RWPE1 (cell line): ENCODE measurements around the gene COL5A1.

Source experiments
- CTCF ChIA-PET: fragments of 350-600 bp; sonication (Branson Sonifier 250); formaldehyde crosslinking; extraction: SDS; loops from one replicate; lab custom pipeline; 2021; lab: Yijun Ruan, JAX
- POLR2A ChIA-PET: fragments of 400-600 bp; formaldehyde crosslinking; extraction: SDS; loops from one replicate; lab custom pipeline; 2020; ENCODE audit warnings: antibody characterized with exemption; ENCODE audit not compliant: low non-redundant PET; lab: Yijun Ruan, JAX
- DNase-seq: peaks from one replicate; pipeline ENCODE4 v3.0.0; 2012; ENCODE audit warnings: low spot score
- H3K27ac ChIP-seq: fragments of 450-650 bp; 2 replicates; pipeline ENCODE4 v1.5.1; 2017
- CTCF ChIP-seq: fragments of 450-650 bp; conservative IDR thresholded peaks from 2 replicates; pipeline ENCODE4 v1.5.1; 2017; ENCODE audit warnings: low read depth, mild to moderate bottlenecking

The COL5A1 gene

GRCh38 chr9:134740071-134740470, 98.5 kb downstream of the COL5A1 start:
- H3K27ac ChIP-seq, result no peak overlapping the region
- no peak for DNase-seq
- POLR2A ChIA-PET, result no interaction called here
- CTCF ChIA-PET, result interaction anchor here (0.6 to 5.1 kb wide), 7 partner anchors 31 to 291 kb away, joined by 3 to 44 read pairs (median 6); no protein-coding TSS in a partner anchor
- no peak for TF ChIP-seq CTCF

- no peak overlapping the region for H3K27ac ChIP-seq
- POLR2A ChIA-PET, result interaction anchor here (0.6 kb wide), 1 partner anchor 51 kb away, joined by 5 read pairs; no protein-coding TSS in a partner anchor
- DNase-seq, result no peak
- CTCF ChIA-PET, result no interaction called here
- no peak for TF ChIP-seq CTCF
Measured at GRCh38 chr9:134741846-134742245, 100.2 kb downstream of the COL5A1 start.

GRCh38 chr9:134742822-134743535, 101.4 kb downstream of the COL5A1 start:
- H3K27ac ChIP-seq, result peak overlapping the region; percentile 39
- ChIA-PET CTCF (interaction anchor here (1.1 kb wide), 1 partner anchor 65 kb away, joined by 3 read pairs; no protein-coding TSS in a partner anchor), POLR2A (no interaction called here)
- no peak for DNase-seq
- TF ChIP-seq CTCF, result no peak

- TF ChIP-seq CTCF, result no peak
- peak overlapping the region; percentile 39 for H3K27ac ChIP-seq
- no peak for DNase-seq
- ChIA-PET POLR2A (no interaction called here), CTCF (interaction anchor here (1.1 kb wide), 1 partner anchor 65 kb away, joined by 3 read pairs; no protein-coding TSS in a partner anchor)
Measured at GRCh38 chr9:134743853-134744252, 102.2 kb downstream of the COL5A1 start.

GRCh38 chr9:134744385-134745295, 103.0 kb downstream of the COL5A1 start:
- CTCF ChIA-PET, result no interaction called here

More at GRCh38 chr9:134744385-134745295, 103.0 kb downstream of the COL5A1 start:
- POLR2A ChIA-PET, result no interaction called here
- no peak for DNase-seq
- no peak for TF ChIP-seq CTCF
- peak overlapping the region; percentile 39 for H3K27ac ChIP-seq
